Sigmoid colon (tissue), 7 donors: ENCODE measurements around the gene MORN1. TPM values are rescaled to one million over a fixed set of nuclear protein-coding genes. Genes with fewer than 3 reads are reported as not detected.
A peak's percentile ranks its signal among the peaks of the same experiment; 100 is the strongest.

Experiments used
- DNase-seq: peaks from one replicate; pipeline ENCODE4 v3.0.0-alpha.2; 2019
- H3K27ac ChIP-seq, 4 donors: fragments of 200-600 bp; sonication (generic); one replicate each; pipeline ENCODE4 v1.5.1; 2016 to 2019; ENCODE audit warnings: mild to moderate bottlenecking in 1 of 4
- H3K27me3 ChIP-seq, 3 donors: fragments of 200-600 bp; sonication (generic); one replicate each; pipeline ENCODE4 v1.5.1; 2019; ENCODE audit warnings: mild to moderate bottlenecking in 1 of 3
- H3K36me3 ChIP-seq, 4 donors: fragments of 200-600 bp; sonication (generic); one replicate each; pipeline ENCODE4 v1.5.1; 2016 to 2019
- H3K4me1 ChIP-seq, 4 donors: fragments of 200-600 bp; sonication (generic); one replicate each; pipeline ENCODE4 v1.5.1; 2017 to 2019
- H3K4me3 ChIP-seq, 4 donors: fragments of 200-600 bp; sonication (generic); one replicate each; pipeline ENCODE4 v1.5.1; 2017 to 2019; ENCODE audit warnings: mild to moderate bottlenecking in 2 of 4, moderate library complexity in 1 of 4
- H3K9me3 ChIP-seq, 4 donors: fragments of 200-600 bp in 3 of 4; sonication (generic) in 3 of 4; one replicate each; pipeline versions ENCODE4 v1.5.1 to v1.6.1; 2013 to 2019
- CTCF ChIP-seq, 4 experiments: fragments of 450-650 bp in 3 of 4; fragments of 200-600 bp in 1 of 4; IDR thresholded peaks; one replicate each; pipeline ENCODE4 v1.5.1; 2016 to 2019; ENCODE audit warnings: antibody characterized with exemption in 4 of 4, mild to moderate bottlenecking in 3 of 4, moderate library complexity in 2 of 4
- EP300 ChIP-seq, 4 donors: sonication (generic); formaldehyde crosslinking; IDR thresholded peaks; one replicate each; pipeline ENCODE4 v1.6.1; 2017; ENCODE audit warnings: antibody characterized with exemption in 4 of 4
- POLR2A ChIP-seq, 2 donors: fragments of 450-650 bp; IDR thresholded peaks; one replicate each; pipeline ENCODE4 v1.6.1; 2016; ENCODE audit warnings: antibody characterized with exemption in 2 of 2, mild to moderate bottlenecking in 2 of 2, moderate library complexity in 2 of 2
- POLR2AphosphoS5 ChIP-seq, 4 donors: sonication (generic); formaldehyde crosslinking; IDR thresholded peaks; one replicate each; pipeline ENCODE4 v1.6.1; 2017; ENCODE audit warnings: antibody characterized with exemption in 4 of 4
- WGBS, 2 donors: extraction: QIAGEN DNeasy Blood & Tissue Kit; methylation state at CpG; one replicate each; pipeline ENCODE4 v1.1.7; 2013; 5-methylcytosine and 5-hydroxymethylcytosine counted together
- intact Hi-C: fragments of 100-400 bp; cut with DNase I; formaldehyde crosslinking; loops from one replicate; pipeline ENCODE4 v1.15.1; 2023
- polyA plus RNA-seq, 3 donors: library from polyadenylated mRNA; stranded (reverse); fragments of 200-250 nt; gene quantifications; one replicate each; pipeline ENCODE4 v1.2.3, GENCODE V29; 2013
- total RNA-seq, 4 donors: library from RNA; depleted of rRNA; stranded (reverse); fragments of >200 nt; gene quantifications; one replicate each; pipeline ENCODE4 v1.1.0, GENCODE V29; 2016
- donor health status: healthy with polysubstance abuse.
- donor health status: Bipolar disorder and iron deficiency.
- donor health status: healthy.

Gene MORN1
- total and polyA plus RNA-seq, 7 donors: 2.4 to 9.1 (median 6.4) TPM

- TF ChIP-seq POLR2AphosphoS5 (IDR thresholded peaks at IDR 0.05) (no peak), EP300 (IDR thresholded peaks at IDR 0.05) (no peak), POLR2A (IDR thresholded peaks at IDR 0.05) (no peak), CTCF (IDR thresholded peaks at IDR 0.05) (no peak)
- H3K9me3 ChIP-seq: no peaks in the 10 kb centered on the region
- 96 to 97% methylated on average over 30 of the region's 30 CpGs for WGBS, 2 donors
- no peaks in the 10 kb centered on the region for H3K27me3 ChIP-seq
- peaks cover 0 to 10% (median 0%) of the 10 kb centered on the region in 4 donors for H3K36me3 ChIP-seq
- intact Hi-C loops: no loop called here
- H3K4me3 ChIP-seq: no peak overlapping the region
- no peak overlapping the region for H3K27ac ChIP-seq
- peak; percentile 63 for DNase-seq
- H3K4me1 ChIP-seq: peaks cover 0 to 17% (median 14%) of the 10 kb centered on the region in 4 donors
Measured at GRCh38 chr1:2386636-2387611, 4.4 kb downstream of the MORN1 start.

GRCh38 chr1:2385606-2386280 is 5.6 kb downstream of the MORN1 start:
- WGBS, 2 donors: 92 to 93% methylated on average over 19 of the region's 19 CpGs
- Histone ChIP-seq H3K36me3 (peaks cover 0 to 10% (median 0%) of the 10 kb centered on the region in 4 donors), H3K4me1 (peaks cover 0 to 25% (median 19%) of the 10 kb centered on the region in 4 donors), H3K27ac (no peak overlapping the region), H3K4me3 (no peak overlapping the region), H3K27me3 (no peaks in the 10 kb centered on the region), H3K9me3 (no peaks in the 10 kb centered on the region)
- intact Hi-C loops: no loop called here
- no peak for TF ChIP-seq EP300 (IDR thresholded peaks at IDR 0.05)
- DNase-seq: peak; percentile 57

- WGBS, 2 donors: 89 to 90% methylated on average over 41 of the region's 41 CpGs
- Histone ChIP-seq H3K9me3 (no peaks in the 10 kb centered on the region), H3K4me3 (no peak overlapping the region), H3K36me3 (peaks cover 0 to 10% (median 0%) of the 10 kb centered on the region in 4 donors), H3K4me1 (peaks cover 0 to 18% (median 12%) of the 10 kb centered on the region in 4 donors), H3K27me3 (no peaks in the 10 kb centered on the region), H3K27ac (no peak overlapping the region)
- TF ChIP-seq POLR2A (IDR thresholded peaks at IDR 0.05) (no peak), CTCF (IDR thresholded peaks at IDR 0.05) (no peak), EP300 (IDR thresholded peaks at IDR 0.05) (no peak), POLR2AphosphoS5 (IDR thresholded peaks at IDR 0.05) (no peak)
- intact Hi-C loops: loop anchor here (5.0 kb wide), 1 partner anchor 73 kb away; no protein-coding TSS in a partner anchor
- peak; percentile 62 for DNase-seq
Measured at GRCh38 chr1:2384941-2385481, 6.3 kb downstream of the MORN1 start.

- no peaks in the 10 kb centered on the region for H3K27me3 ChIP-seq
- H3K27ac ChIP-seq: no peak overlapping the region
- H3K4me1 ChIP-seq: peaks cover 0 to 16% (median 11%) of the 10 kb centered on the region in 4 donors
- peaks cover 0 to 10% (median 0%) of the 10 kb centered on the region in 4 donors for H3K36me3 ChIP-seq
- WGBS, 2 donors: 94% methylated on average over 21 of the region's 21 CpGs
- intact Hi-C loops: loop anchor here (5.0 kb wide), 1 partner anchor 72 kb away; no protein-coding TSS in a partner anchor
- TF ChIP-seq POLR2A (IDR thresholded peaks at IDR 0.05) (no peak), CTCF (IDR thresholded peaks at IDR 0.05) (no peak), POLR2AphosphoS5 (IDR thresholded peaks at IDR 0.05) (no peak), EP300 (IDR thresholded peaks at IDR 0.05) (no peak)
- H3K4me3 ChIP-seq: no peak overlapping the region
- peak; percentile 47 for DNase-seq
- H3K9me3 ChIP-seq: no peaks in the 10 kb centered on the region
Measured at GRCh38 chr1:2384130-2384860, 7.1 kb downstream of the MORN1 start.
